Uterus (tissue), 2 donors: ENCODE results near the gene CGN.

Experiments used
- POLR2A ChIP-seq, 2 donors: fragments of 450-650 bp; IDR thresholded peaks; one replicate each; pipeline ENCODE4 v1.6.1; 2016; ENCODE audit warnings: antibody characterized with exemption in 2 of 2, mild to moderate bottlenecking in 1 of 2, moderate library complexity in 1 of 2
- TF ChIP-seq, protein P1 (sequence below), 4 experiments: fragments of 200-600 bp in 2 of 4; fragments of 450-650 bp in 2 of 4; sonication (generic) in 2 of 4; IDR thresholded peaks; one replicate each; pipeline ENCODE4 v1.5.1; 2016 to 2019; ENCODE audit warnings: antibody characterized with exemption in 4 of 4, mild to moderate bottlenecking in 2 of 4, moderate library complexity in 1 of 4

DNA sequence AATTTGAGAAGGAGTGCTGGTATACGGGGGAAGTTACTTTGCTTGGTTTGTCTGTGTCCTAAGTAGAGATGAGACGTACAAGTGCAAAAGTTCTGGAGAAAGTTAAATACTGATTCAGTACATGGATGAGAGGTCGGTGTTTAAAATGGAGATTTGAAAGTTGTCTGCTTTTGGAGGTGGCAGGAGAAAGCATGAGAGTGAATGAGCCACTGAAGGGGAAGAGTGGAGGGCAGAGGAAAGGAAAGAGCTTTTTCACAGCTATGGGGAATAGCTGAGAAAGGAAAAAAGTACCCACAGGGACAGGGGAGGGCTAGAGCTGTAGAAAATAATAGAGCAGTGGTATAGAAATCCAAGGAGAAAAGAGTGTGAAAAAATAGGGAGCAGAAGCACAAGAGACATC, 18.1 kb upstream of the CGN start:
- TF ChIP-seq, protein P1, sequence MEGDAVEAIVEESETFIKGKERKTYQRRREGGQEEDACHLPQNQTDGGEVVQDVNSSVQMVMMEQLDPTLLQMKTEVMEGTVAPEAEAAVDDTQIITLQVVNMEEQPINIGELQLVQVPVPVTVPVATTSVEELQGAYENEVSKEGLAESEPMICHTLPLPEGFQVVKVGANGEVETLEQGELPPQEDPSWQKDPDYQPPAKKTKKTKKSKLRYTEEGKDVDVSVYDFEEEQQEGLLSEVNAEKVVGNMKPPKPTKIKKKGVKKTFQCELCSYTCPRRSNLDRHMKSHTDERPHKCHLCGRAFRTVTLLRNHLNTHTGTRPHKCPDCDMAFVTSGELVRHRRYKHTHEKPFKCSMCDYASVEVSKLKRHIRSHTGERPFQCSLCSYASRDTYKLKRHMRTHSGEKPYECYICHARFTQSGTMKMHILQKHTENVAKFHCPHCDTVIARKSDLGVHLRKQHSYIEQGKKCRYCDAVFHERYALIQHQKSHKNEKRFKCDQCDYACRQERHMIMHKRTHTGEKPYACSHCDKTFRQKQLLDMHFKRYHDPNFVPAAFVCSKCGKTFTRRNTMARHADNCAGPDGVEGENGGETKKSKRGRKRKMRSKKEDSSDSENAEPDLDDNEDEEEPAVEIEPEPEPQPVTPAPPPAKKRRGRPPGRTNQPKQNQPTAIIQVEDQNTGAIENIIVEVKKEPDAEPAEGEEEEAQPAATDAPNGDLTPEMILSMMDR (IDR thresholded peaks at IDR 0.05), result no peak
- no peak for TF ChIP-seq POLR2A (IDR thresholded peaks at IDR 0.05)
